H1 (cell line): Measurements from ENCODE around the gene FCRL2. TPM values are rescaled to one million over a fixed set of nuclear protein-coding genes. Genes with fewer than 3 reads are reported as not detected.

Experiments used
- CTCF ChIA-PET: fragments of 300-600 bp; sonication (Branson Sonifier 250); formaldehyde crosslinking; loops from one replicate; lab custom pipeline; 2021; ENCODE audit not compliant: partially characterized antibody; lab: Charles Lee
- POLR2A ChIA-PET: fragments of 300-600 bp; sonication (Branson Sonifier 250); formaldehyde crosslinking; loops from one replicate; lab custom pipeline; 2021; ENCODE audit warnings: inconsistent platforms; ENCODE audit not compliant: partially characterized antibody; lab: Charles Lee
- DNase-seq, 2 experiments: peaks; one replicate each; pipeline versions ENCODE4 v3.0.0 to v3.0.0-alpha.2; 2010 to 2022; ENCODE audit warnings: low spot score in 2 of 2, low read depth in 1 of 2, mixed read lengths in 1 of 2
- FAIRE-seq: peaks from 2 replicates; lab custom pipeline; 2011; peaks lifted over from hg19 to GRCh38; lab: Jason Lieb, UNC
- H2AFZ ChIP-seq: 2 replicates; pipeline ENCODE4 v1.8.1; 2012; ENCODE audit warnings: low read length, inconsistent platforms
- H2AK5ac ChIP-seq: 2 replicates; pipeline ENCODE4 v1.6.1; 2013; ENCODE audit warnings: low read depth, low read length
- H2BK120ac ChIP-seq: replicated peaks from 2 replicates; pipeline ENCODE3; 2013; ENCODE audit warnings: low read depth, low read length, inconsistent platforms
- H2BK12ac ChIP-seq: 2 replicates; pipeline ENCODE4 v1.6.1; 2013; ENCODE audit warnings: low read depth, low read length
- H2BK15ac ChIP-seq: 2 replicates; pipeline ENCODE4 v1.6.1; 2013; ENCODE audit warnings: low read length
- H2BK20ac ChIP-seq: 2 replicates; pipeline ENCODE4 v1.6.1; 2013; ENCODE audit warnings: low read length
- H2BK5ac ChIP-seq: 2 replicates; pipeline ENCODE4 v1.6.1; 2013; ENCODE audit warnings: low read depth, low read length
- H3K14ac ChIP-seq: 2 replicates; pipeline ENCODE4 v1.6.1; 2013; ENCODE audit warnings: inconsistent platforms; ENCODE audit not compliant: insufficient read length
- H3K18ac ChIP-seq: 2 replicates; pipeline ENCODE4 v1.6.1; 2013; ENCODE audit warnings: low read length; ENCODE audit errors: extremely low read depth
- H3K23ac ChIP-seq: 2 replicates; pipeline ENCODE4 v1.6.1; 2013; ENCODE audit warnings: inconsistent platforms; ENCODE audit not compliant: insufficient read length
- H3K23me2 ChIP-seq: 2 replicates; pipeline ENCODE4 v1.6.1; 2013; ENCODE audit warnings: low read depth, low read length
- H3K27ac ChIP-seq: 2 replicates; pipeline ENCODE4 v1.6.1; 2011; ENCODE audit warnings: low read depth, low read length, inconsistent platforms
- H3K27me3 ChIP-seq, 4 experiments: replicated peaks in 1 of 4; 1 replicate in 1 of 4; 2 replicates in 3 of 4; pipeline versions ENCODE4 v1.6.1 to v1.8.1; 2011 to 2013; ENCODE audit warnings: low read length in 3 of 4, mild to moderate bottlenecking in 3 of 4, inconsistent platforms in 2 of 4, mixed read lengths in 2 of 4, moderate library complexity in 1 of 4; ENCODE audit not compliant: control insufficient read depth in 3 of 4, insufficient read depth in 3 of 4; ENCODE audit errors: extremely low read depth in 1 of 4
- H3K36me3 ChIP-seq, 4 experiments: 2 replicates each; pipeline versions ENCODE4 v1.6.1 to v1.8.1; 2011 to 2013; ENCODE audit warnings: mild to moderate bottlenecking in 4 of 4, low read length in 3 of 4, moderate library complexity in 2 of 4, control low read depth in 1 of 4, inconsistent platforms in 1 of 4; ENCODE audit not compliant: insufficient read depth in 4 of 4, control insufficient read depth in 2 of 4
- H3K4ac ChIP-seq: replicated peaks from 2 replicates; pipeline ENCODE3; 2013; ENCODE audit warnings: low read length, low read depth, mixed read lengths, inconsistent platforms; ENCODE audit not compliant: insufficient read length
- H3K4me1 ChIP-seq, 4 experiments: replicated peaks in 1 of 4; 1 replicate in 1 of 4; 2 replicates in 3 of 4; pipeline versions ENCODE4 v1.6.1 to v1.8.1; 2011 to 2013; ENCODE audit warnings: low read length in 3 of 4, inconsistent platforms in 2 of 4, mixed read lengths in 1 of 4; ENCODE audit not compliant: insufficient read depth in 4 of 4, control insufficient read depth in 3 of 4
- H3K4me2 ChIP-seq, 2 experiments: 2 replicates each; pipeline versions ENCODE4 v1.6.1 to v1.8.1; 2011 to 2013; ENCODE audit warnings: low read depth in 2 of 2, low read length in 2 of 2, control low read depth in 1 of 2, inconsistent platforms in 1 of 2, mild to moderate bottlenecking in 1 of 2; ENCODE audit not compliant: insufficient read depth in 1 of 2
- H3K4me3 ChIP-seq, 4 experiments: fragments of 200-600, 300-600 bp in 1 of 4; sonication (generic), shearing (Covaris generic), sonication (Bioruptor Twin) in 1 of 4; 2 replicates each; pipeline versions ENCODE4 v1.5.1 to v1.8.1; 2011 to 2016; ENCODE audit warnings: low read length in 4 of 4, low read depth in 3 of 4, control low read depth in 2 of 4, inconsistent platforms in 2 of 4, mild to moderate bottlenecking in 2 of 4, mixed read lengths in 1 of 4, moderate library complexity in 1 of 4; ENCODE audit not compliant: insufficient read depth in 2 of 4; ENCODE audit errors: extremely low read depth in 1 of 4
- H3K56ac ChIP-seq: replicated peaks from 2 replicates; pipeline ENCODE3; 2013; ENCODE audit warnings: low read depth, mild to moderate bottlenecking, mixed read lengths, low read length, inconsistent platforms; ENCODE audit not compliant: insufficient read length
- H3K79me1 ChIP-seq: 2 replicates; pipeline ENCODE4 v1.6.1; 2013; ENCODE audit warnings: low read depth, low read length, control low read depth
- H3K79me2 ChIP-seq, 2 experiments: 2 replicates each; pipeline versions ENCODE4 v1.6.1 to v1.8.1; 2012 to 2013; ENCODE audit warnings: low read length in 2 of 2, mild to moderate bottlenecking in 2 of 2, inconsistent platforms in 1 of 2; ENCODE audit not compliant: insufficient read depth in 2 of 2, control insufficient read depth in 1 of 2
- H3K9ac ChIP-seq, 4 experiments: replicated peaks in 1 of 4; 1 replicate in 1 of 4; 2 replicates in 3 of 4; pipeline versions ENCODE4 v1.6.1 to v1.8.1; 2011 to 2013; ENCODE audit warnings: low read depth in 3 of 4, low read length in 3 of 4, control low read depth in 2 of 4, mild to moderate bottlenecking in 2 of 4, moderate library complexity in 2 of 4, inconsistent platforms in 1 of 4; ENCODE audit errors: extremely low read depth in 1 of 4
- H3K9me3 ChIP-seq, 2 experiments: 2 replicates each; pipeline versions ENCODE4 v1.6.1 to v1.8.1; 2012 to 2013; ENCODE audit warnings: mild to moderate bottlenecking in 2 of 2, moderate library complexity in 2 of 2, control low read depth in 1 of 2, inconsistent platforms in 1 of 2, low read depth in 1 of 2, low read length in 1 of 2, mixed read lengths in 1 of 2; ENCODE audit not compliant: insufficient read depth in 2 of 2
- H4K20me1 ChIP-seq, 2 experiments: replicated peaks in 1 of 2; 2 replicates each; pipeline versions ENCODE3 to v1.8.1; 2011 to 2013; ENCODE audit warnings: inconsistent platforms in 2 of 2, low read length in 2 of 2, mild to moderate bottlenecking in 1 of 2; ENCODE audit not compliant: insufficient read depth in 2 of 2, control insufficient read depth in 1 of 2
- H4K5ac ChIP-seq: 2 replicates; pipeline ENCODE4 v1.6.1; 2013; ENCODE audit warnings: low read length, low read depth, mixed read lengths, inconsistent platforms; ENCODE audit not compliant: insufficient read length
- H4K8ac ChIP-seq: 2 replicates; pipeline ENCODE4 v1.8.0; 2013; ENCODE audit warnings: mild to moderate bottlenecking, moderate library complexity, low read length, inconsistent platforms; ENCODE audit not compliant: insufficient read depth; ENCODE audit errors: extremely low read depth
- H4K91ac ChIP-seq: replicated peaks from 2 replicates; pipeline ENCODE3; 2013; ENCODE audit warnings: low read length, mixed read lengths, inconsistent platforms; ENCODE audit not compliant: insufficient read length
- BACH1 ChIP-seq: IDR thresholded peaks from 2 replicates; pipeline ENCODE4 v1.6.1; 2012; ENCODE audit warnings: low read length, improper control_type of control experiment
- CEBPB ChIP-seq: IDR thresholded peaks from 2 replicates; pipeline ENCODE4 v1.6.1; 2012; ENCODE audit warnings: low read depth, low read length
- CHD1 ChIP-seq: IDR thresholded peaks from 2 replicates; pipeline ENCODE4 v1.6.1; 2012; ENCODE audit warnings: low read depth, low read length, improper control_type of control experiment
- EZH2 ChIP-seq: fragments of 200-600 bp; sonication (generic); IDR thresholded peaks from 2 replicates; pipeline ENCODE4 v1.7.1; 2012; ENCODE audit warnings: low read depth, mild to moderate bottlenecking, moderate library complexity, low read length, inconsistent platforms; ENCODE audit not compliant: severe bottlenecking
- GABPA ChIP-seq: IDR thresholded peaks from 2 replicates; pipeline ENCODE4 v1.6.1; 2011; ENCODE audit warnings: mild to moderate bottlenecking, low read length, moderate library complexity, borderline replicate concordance; ENCODE audit not compliant: insufficient read depth
- HDAC6 ChIP-seq: IDR thresholded peaks from one replicate; pipeline ENCODE4 v1.7.1; 2012; ENCODE audit warnings: low read depth, mild to moderate bottlenecking, inconsistent platforms, low read length, moderate library complexity
- JUN ChIP-seq: IDR thresholded peaks from 2 replicates; pipeline ENCODE4 v1.6.1; 2011; ENCODE audit warnings: low read depth, mild to moderate bottlenecking, improper control_type of control experiment, low read length
- KDM5A ChIP-seq: fragments of 200-600 bp; IDR thresholded peaks from 2 replicates; pipeline ENCODE4 v1.7.1; 2012; ENCODE audit warnings: mild to moderate bottlenecking, low read length, inconsistent platforms, mixed read lengths
- NANOG ChIP-seq: IDR thresholded peaks from 2 replicates; pipeline ENCODE4 v1.6.1; 2011; ENCODE audit warnings: low read length, low read depth, mild to moderate bottlenecking, inconsistent platforms; ENCODE audit not compliant: insufficient read depth, poor library complexity, severe bottlenecking
- POU5F1 ChIP-seq: IDR thresholded peaks from 2 replicates; pipeline ENCODE4 v1.6.1; 2011; ENCODE audit warnings: low read depth, mild to moderate bottlenecking, low read length, moderate library complexity
- SP1 ChIP-seq: IDR thresholded peaks from 2 replicates; pipeline ENCODE4 v1.6.1; 2011; ENCODE audit warnings: low read depth, low read length
- SP2 ChIP-seq: IDR thresholded peaks from 2 replicates; pipeline ENCODE4 v1.6.1; 2012; ENCODE audit warnings: mild to moderate bottlenecking, low read length, inconsistent platforms
- TEAD4 ChIP-seq: IDR thresholded peaks from 2 replicates; pipeline ENCODE4 v1.6.1; 2012; ENCODE audit warnings: low read depth, low read length, inconsistent platforms, mixed read lengths
- WGBS, 2 experiments: shearing (Covaris generic) in 1 of 2; methylation state at CpG; one replicate each; pipeline versions ENCODE4 v1.1.6 to v1.1.7; 2013 to 2015; ENCODE audit warnings: low lambda C conversion rate in 2 of 2, mixed read lengths in 2 of 2, inconsistent platforms in 1 of 2, low coverage in 1 of 2, missing lambda C conversion rate in 1 of 2; ENCODE audit not compliant: insufficient replicate concordance in 2 of 2, insufficient coverage in 1 of 2, insufficient read length in 1 of 2; ENCODE audit errors: extremely low coverage in 1 of 2, missing lambda C conversion rate in 1 of 2; 5-methylcytosine and 5-hydroxymethylcytosine counted together
- polyA plus RNA-seq, 7 experiments: library from polyadenylated mRNA; depleted of rRNA in 3 of 7; stranded (reverse) in 5 of 7; unstranded in 2 of 7; fragments of >200 nt in 5 of 7; fragments of 200-250 nt in 2 of 7; gene quantifications; 1 replicate in 5 of 7; 2 replicates in 1 of 7; 4 replicates in 1 of 7; pipeline versions ENCODE4 v1.2.1 to v1.2.3, GENCODE V29; 2011 to 2013; ENCODE audit warnings: missing spikeins in 2 of 7, mixed read lengths in 2 of 7
- total RNA-seq: library from RNA; stranded (reverse); fragmentation: NEBNext Ultra II Directional; extraction: Animal tissue kit (Norgen Biotek cat#: 25700); gene quantifications from 2 replicates; pipeline ENCODE4 v1.2.1, GENCODE V29; 2021
- TF ChIP-seq, protein P1 (sequence below): IDR thresholded peaks from 2 replicates; pipeline ENCODE4 v1.6.1; 2012; ENCODE audit warnings: inconsistent platforms

The FCRL2 gene
- total and polyA plus RNA-seq, 2 of the 8 experiments (the other 6 are each of a cell fraction or from before 2014, with no cell fraction given) = not detected

DNA sequence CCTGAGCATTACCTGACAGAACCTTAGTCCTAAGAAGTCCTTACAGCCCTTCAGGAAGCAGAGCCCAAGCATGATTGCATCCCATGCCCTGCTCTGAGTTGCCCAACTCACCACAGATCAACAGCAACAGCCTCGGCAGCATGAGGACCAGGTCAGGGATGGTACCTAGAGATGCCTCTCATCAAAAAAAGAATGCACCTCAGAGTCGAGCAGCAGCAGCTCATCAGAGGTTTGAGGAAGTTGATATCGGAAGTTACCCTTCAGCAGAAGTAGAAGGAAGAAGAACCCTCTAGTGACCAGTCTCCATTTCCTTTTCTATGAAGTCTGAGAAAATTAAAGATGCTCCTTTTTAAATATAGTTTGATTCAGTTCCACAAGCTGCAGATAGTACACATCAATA lies 43.0 kb upstream of the FCRL2 start, which contains the start of gene FCRL1:
Gene FCRL1 (minus strand): TSS at position 225 of the 400 bp plus-strand sequence. CDS start 83 bp downstream, at position 142.
- Histone ChIP-seq H2BK120ac (no peak within 1 kb of the TSS), H2AFZ (0 out of 2 replicates have a peak within 1 kb of the TSS, but pooled peaks have one; percentile 26), H2BK12ac (no peak within 1 kb of the TSS), H3K18ac (no peak within 1 kb of the TSS), H4K5ac (no peak within 1 kb of the TSS), H3K23me2 (no peaks in the 10 kb centered on the region), H2BK15ac (no peak within 1 kb of the TSS), H3K23ac (no peak within 1 kb of the TSS), H2BK20ac (no peak within 1 kb of the TSS), H4K20me1 (no peaks in the 10 kb centered on the region), H3K9ac (no peak within 1 kb of the TSS), H3K14ac (no peak within 1 kb of the TSS), H3K27ac (no peak within 1 kb of the TSS), H4K8ac (no peak within 1 kb of the TSS), H3K56ac (no peak within 1 kb of the TSS), H3K4me3 (no peak within 1 kb of the TSS), H3K79me1 (no peaks in the 10 kb centered on the region), H4K91ac (no peak within 1 kb of the TSS), H3K36me3 (no peaks in the 10 kb centered on the region), H3K4ac (no peak within 1 kb of the TSS), H2AK5ac (no peak within 1 kb of the TSS), H3K4me2 (no peak within 1 kb of the TSS), H3K9me3 (no peaks in the 10 kb centered on the region), H3K4me1 (no peaks in the 10 kb centered on the region), H3K79me2 (no peaks in the 10 kb centered on the region), H2BK5ac (no peak within 1 kb of the TSS), H3K27me3 (no peaks in the 10 kb centered on the region)
- 88% methylated on average over 3 of the region's 3 CpGs; no CpG with 5 or more reads in 1 of the 2 experiments for whole genome bisulfite sequencing, 2 experiments
- ChIA-PET CTCF (interaction anchor here (0.9 to 1.2 kb wide), 2 partner anchors 11 to 129 kb away, joined by 3 to 4 read pairs; no protein-coding TSS in a partner anchor), POLR2A (interaction anchor here (1.3 kb wide), 1 partner anchor 14 kb away, joined by 4 read pairs; no protein-coding TSS in a partner anchor)
- FAIRE-seq = no peak
- TF ChIP-seq POU5F1 (no peak), KDM5A (no peak), CEBPB (no peak), EZH2 (no peak), SP1 (no peak), JUN (no peak), CHD1 (no peak), BACH1 (no peak), NANOG (no peak), TEAD4 (no peak), SP2 (no peak), HDAC6 (no peak), GABPA (no peak)
- TF ChIP-seq, protein P1, sequence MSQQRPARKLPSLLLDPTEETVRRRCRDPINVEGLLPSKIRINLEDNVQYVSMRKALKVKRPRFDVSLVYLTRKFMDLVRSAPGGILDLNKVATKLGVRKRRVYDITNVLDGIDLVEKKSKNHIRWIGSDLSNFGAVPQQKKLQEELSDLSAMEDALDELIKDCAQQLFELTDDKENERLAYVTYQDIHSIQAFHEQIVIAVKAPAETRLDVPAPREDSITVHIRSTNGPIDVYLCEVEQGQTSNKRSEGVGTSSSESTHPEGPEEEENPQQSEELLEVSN = no peak
- DNase-seq = no peak
